CD4-positive, alpha-beta T cell treated with Interleukin-15 for 4 hours (primary cell): ENCODE measurements around the gene KCNMA1.
"Not testable (repeated sequence)": the region's sequence is repeated elsewhere in the genome, so short reads cannot be mapped to it uniquely, and the experiment has no call there.

Source experiments
- DNase-seq: peaks from one replicate; pipeline ENCODE4 v3.0.0-alpha.2; 2020; ENCODE audit warnings: low spot score

Gene KCNMA1

GRCh38 chr10:77637532-77638320 lies at the start of gene KCNMA1:
KCNMA1 (minus strand) TSS chr10:77637808.
- DNase-seq, result no peak

- DNase-seq, result no peak
Measured at GRCh38 chr10:77686650-77687417, 49.2 kb upstream of the KCNMA1 start.

- no peak for DNase-seq
Measured at GRCh38 chr10:77686096-77686495, 48.5 kb upstream of the KCNMA1 start.

GRCh38 chr10:77685432-77685831 lies 47.8 kb upstream of the KCNMA1 start:
- DNase-seq, result no peak

- DNase-seq, result not testable (repeated sequence)
Measured at GRCh38 chr10:77683088-77683432, 45.5 kb upstream of the KCNMA1 start.

GRCh38 chr10:77682393-77683087 lies 44.9 kb upstream of the KCNMA1 start:
- no peak for DNase-seq

- no peak for DNase-seq
Measured at GRCh38 chr10:77681839-77682238, 44.2 kb upstream of the KCNMA1 start.

GRCh38 chr10:77680811-77681210 lies 43.2 kb upstream of the KCNMA1 start:
- no peak for DNase-seq

- DNase-seq, result no peak
Measured at GRCh38 chr10:77680065-77680464, 42.5 kb upstream of the KCNMA1 start.

- DNase-seq, result no peak
Measured at GRCh38 chr10:77679217-77679616, 41.6 kb upstream of the KCNMA1 start.

- DNase-seq, result no peak
Measured at GRCh38 chr10:77678146-77678545, 40.5 kb upstream of the KCNMA1 start.

- DNase-seq, result no peak
Measured at GRCh38 chr10:77675347-77675746, 37.7 kb upstream of the KCNMA1 start.

GRCh38 chr10:77673515-77674140 lies 36.0 kb upstream of the KCNMA1 start:
- DNase-seq, result no peak

GRCh38 chr10:77673101-77673500 lies 35.5 kb upstream of the KCNMA1 start:
- no peak for DNase-seq

- no peak for DNase-seq
Measured at GRCh38 chr10:77671594-77672252, 34.1 kb upstream of the KCNMA1 start.

- DNase-seq, result no peak
Measured at GRCh38 chr10:77670817-77671443, 33.3 kb upstream of the KCNMA1 start.

GRCh38 chr10:77669892-77670291 lies 32.3 kb upstream of the KCNMA1 start:
- DNase-seq, result no peak

GRCh38 chr10:77667426-77668324 lies 30.1 kb upstream of the KCNMA1 start:
- DNase-seq, result no peak

GRCh38 chr10:77666821-77667220 lies 29.2 kb upstream of the KCNMA1 start:
- DNase-seq, result no peak

GRCh38 chr10:77664696-77665095 lies 27.1 kb upstream of the KCNMA1 start:
- DNase-seq, result no peak
